A549 (cell line): ENCODE measurements around the gene AAK1.

Experiments used
- BHLHE40 ChIP-seq: IDR thresholded peaks from 2 replicates; pipeline ENCODE4 v1.6.1; 2012; ENCODE audit warnings: low read depth, low read length, inconsistent platforms
- CEBPB ChIP-seq, 2 experiments: fragments of >200 bp in 1 of 2; sonication (Bioruptor Twin) in 1 of 2; formaldehyde crosslinking in 1 of 2; IDR thresholded peaks; 2 replicates each; pipeline ENCODE4 v1.6.1; 2012 to 2016
- RAD21 ChIP-seq, 2 experiments: fragments of >200 bp in 1 of 2; sonication (Bioruptor Twin) in 1 of 2; formaldehyde crosslinking in 1 of 2; IDR thresholded peaks in 1 of 2; conservative IDR thresholded peaks in 1 of 2; 2 replicates in 1 of 2; 3 replicates in 1 of 2; pipeline ENCODE4 v1.6.1; 2012 to 2018; ENCODE audit warnings: inconsistent platforms in 1 of 2
- RNF2 ChIP-seq: fragments of 200-600 bp; sonication (generic); IDR thresholded peaks from 2 replicates; pipeline ENCODE4 v1.6.1; 2016; ENCODE audit warnings: low read depth, mild to moderate bottlenecking, antibody characterized with exemption, moderate library complexity, borderline replicate concordance
- TF ChIP-seq, protein P1 (sequence below): fragments of >200 bp; sonication (Bioruptor Twin); formaldehyde crosslinking; IDR thresholded peaks from 3 replicates; pipeline ENCODE4 v1.6.1; 2016
- TF ChIP-seq, protein P2 (sequence below): fragments of >200 bp; sonication (Bioruptor Twin); formaldehyde crosslinking; IDR thresholded peaks from 3 replicates; pipeline ENCODE4 v1.5.1; 2016
- TF ChIP-seq, protein P3 (sequence below): fragments of 200-600 bp; sonication (generic); IDR thresholded peaks from 2 replicates; pipeline ENCODE4 v1.6.1; 2016; ENCODE audit warnings: antibody characterized with exemption, mild to moderate bottlenecking, moderate library complexity

DNA sequence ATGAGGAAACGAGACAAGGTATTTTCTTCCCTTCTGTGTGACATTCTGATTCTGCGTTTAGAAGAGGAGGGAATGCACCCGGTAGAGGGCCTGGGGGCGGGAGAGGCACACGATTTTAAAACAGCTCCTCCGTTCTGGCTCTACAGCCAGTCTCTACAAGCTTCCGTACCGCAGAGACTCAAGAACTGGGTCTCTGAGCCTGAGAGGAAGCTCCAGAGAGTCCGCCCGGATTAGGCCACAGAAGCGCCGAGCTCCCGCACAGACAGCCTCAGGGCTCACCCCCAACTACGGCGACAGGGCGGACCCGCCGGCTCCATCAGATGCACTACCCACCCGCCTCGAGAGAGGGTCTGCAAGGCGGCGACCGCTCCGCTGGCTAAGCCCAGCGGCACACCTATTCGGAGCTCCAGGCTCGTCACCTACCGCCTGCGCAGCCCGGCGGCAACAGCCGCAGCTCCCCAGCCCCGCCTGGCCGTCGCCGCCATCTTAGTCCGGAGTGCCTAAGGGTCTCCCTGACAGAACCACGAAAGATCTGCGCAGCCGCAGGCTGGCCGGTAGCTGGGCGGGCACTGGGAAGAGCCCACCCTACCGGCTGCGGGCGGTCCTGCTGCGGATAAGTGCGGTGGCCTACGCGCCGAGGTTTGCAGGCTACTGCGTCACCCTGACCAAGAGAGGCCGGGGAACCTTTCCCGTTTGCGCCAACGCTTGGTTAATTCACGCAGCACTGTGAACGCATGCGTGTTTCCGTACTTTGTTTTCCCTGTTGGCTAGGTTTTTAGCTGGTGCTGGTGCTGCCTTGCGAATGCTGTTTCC is 206.4 kb downstream of the AAK1 start, which contains the start of gene NFU1:
- TF ChIP-seq, protein P1, sequence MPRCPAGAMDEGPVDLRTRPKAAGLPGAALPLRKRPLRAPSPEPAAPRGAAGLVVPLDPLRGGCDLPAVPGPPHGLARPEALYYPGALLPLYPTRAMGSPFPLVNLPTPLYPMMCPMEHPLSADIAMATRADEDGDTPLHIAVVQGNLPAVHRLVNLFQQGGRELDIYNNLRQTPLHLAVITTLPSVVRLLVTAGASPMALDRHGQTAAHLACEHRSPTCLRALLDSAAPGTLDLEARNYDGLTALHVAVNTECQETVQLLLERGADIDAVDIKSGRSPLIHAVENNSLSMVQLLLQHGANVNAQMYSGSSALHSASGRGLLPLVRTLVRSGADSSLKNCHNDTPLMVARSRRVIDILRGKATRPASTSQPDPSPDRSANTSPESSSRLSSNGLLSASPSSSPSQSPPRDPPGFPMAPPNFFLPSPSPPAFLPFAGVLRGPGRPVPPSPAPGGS, result peak; percentile 81; the same call in 2 of the 3 replicates
- TF ChIP-seq RAD21 (conservative IDR thresholded peaks at IDR 0.05 in 1 of 2, IDR thresholded peaks at IDR 0.05 in 1 of 2) (peak in 1 of 2 experiments; percentile 7; a peak in 4 of 5 replicates), BHLHE40 (no peak), CEBPB (IDR thresholded peaks at IDR 0.05) (no peak), RNF2 (no peak)
- TF ChIP-seq, protein P2, sequence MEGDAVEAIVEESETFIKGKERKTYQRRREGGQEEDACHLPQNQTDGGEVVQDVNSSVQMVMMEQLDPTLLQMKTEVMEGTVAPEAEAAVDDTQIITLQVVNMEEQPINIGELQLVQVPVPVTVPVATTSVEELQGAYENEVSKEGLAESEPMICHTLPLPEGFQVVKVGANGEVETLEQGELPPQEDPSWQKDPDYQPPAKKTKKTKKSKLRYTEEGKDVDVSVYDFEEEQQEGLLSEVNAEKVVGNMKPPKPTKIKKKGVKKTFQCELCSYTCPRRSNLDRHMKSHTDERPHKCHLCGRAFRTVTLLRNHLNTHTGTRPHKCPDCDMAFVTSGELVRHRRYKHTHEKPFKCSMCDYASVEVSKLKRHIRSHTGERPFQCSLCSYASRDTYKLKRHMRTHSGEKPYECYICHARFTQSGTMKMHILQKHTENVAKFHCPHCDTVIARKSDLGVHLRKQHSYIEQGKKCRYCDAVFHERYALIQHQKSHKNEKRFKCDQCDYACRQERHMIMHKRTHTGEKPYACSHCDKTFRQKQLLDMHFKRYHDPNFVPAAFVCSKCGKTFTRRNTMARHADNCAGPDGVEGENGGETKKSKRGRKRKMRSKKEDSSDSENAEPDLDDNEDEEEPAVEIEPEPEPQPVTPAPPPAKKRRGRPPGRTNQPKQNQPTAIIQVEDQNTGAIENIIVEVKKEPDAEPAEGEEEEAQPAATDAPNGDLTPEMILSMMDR, result no peak; the same call in 1 of the 3 replicates
- TF ChIP-seq, protein P3, sequence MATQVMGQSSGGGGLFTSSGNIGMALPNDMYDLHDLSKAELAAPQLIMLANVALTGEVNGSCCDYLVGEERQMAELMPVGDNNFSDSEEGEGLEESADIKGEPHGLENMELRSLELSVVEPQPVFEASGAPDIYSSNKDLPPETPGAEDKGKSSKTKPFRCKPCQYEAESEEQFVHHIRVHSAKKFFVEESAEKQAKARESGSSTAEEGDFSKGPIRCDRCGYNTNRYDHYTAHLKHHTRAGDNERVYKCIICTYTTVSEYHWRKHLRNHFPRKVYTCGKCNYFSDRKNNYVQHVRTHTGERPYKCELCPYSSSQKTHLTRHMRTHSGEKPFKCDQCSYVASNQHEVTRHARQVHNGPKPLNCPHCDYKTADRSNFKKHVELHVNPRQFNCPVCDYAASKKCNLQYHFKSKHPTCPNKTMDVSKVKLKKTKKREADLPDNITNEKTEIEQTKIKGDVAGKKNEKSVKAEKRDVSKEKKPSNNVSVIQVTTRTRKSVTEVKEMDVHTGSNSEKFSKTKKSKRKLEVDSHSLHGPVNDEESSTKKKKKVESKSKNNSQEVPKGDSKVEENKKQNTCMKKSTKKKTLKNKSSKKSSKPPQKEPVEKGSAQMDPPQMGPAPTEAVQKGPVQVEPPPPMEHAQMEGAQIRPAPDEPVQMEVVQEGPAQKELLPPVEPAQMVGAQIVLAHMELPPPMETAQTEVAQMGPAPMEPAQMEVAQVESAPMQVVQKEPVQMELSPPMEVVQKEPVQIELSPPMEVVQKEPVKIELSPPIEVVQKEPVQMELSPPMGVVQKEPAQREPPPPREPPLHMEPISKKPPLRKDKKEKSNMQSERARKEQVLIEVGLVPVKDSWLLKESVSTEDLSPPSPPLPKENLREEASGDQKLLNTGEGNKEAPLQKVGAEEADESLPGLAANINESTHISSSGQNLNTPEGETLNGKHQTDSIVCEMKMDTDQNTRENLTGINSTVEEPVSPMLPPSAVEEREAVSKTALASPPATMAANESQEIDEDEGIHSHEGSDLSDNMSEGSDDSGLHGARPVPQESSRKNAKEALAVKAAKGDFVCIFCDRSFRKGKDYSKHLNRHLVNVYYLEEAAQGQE, result no peak
